Progenitor cell of endocrine pancreas (in vitro differentiated cells): ENCODE data around the gene CCND1. TPM values are rescaled to one million over a fixed set of nuclear protein-coding genes. Genes with fewer than 3 reads are reported as not detected.

ENCODE experiments used
- DNase-seq: peaks from one replicate; pipeline ENCODE4 v3.0.0; 2021; ENCODE audit warnings: low spot score; ENCODE audit not compliant: unreplicated experiment
- H3K27ac Mint-ChIP-seq: 2 replicates; pipeline ENCODE4 v1.8.0; 2021; ENCODE audit warnings: mild to moderate bottlenecking, moderate library complexity, mixed read lengths
- H3K27me3 Mint-ChIP-seq: 2 replicates; pipeline ENCODE4 v1.8.0; 2021; ENCODE audit warnings: mixed read lengths
- H3K36me3 Mint-ChIP-seq: 2 replicates; pipeline ENCODE4 v1.8.0; 2022; ENCODE audit warnings: mixed read lengths; ENCODE audit not compliant: insufficient read depth
- H3K4me1 Mint-ChIP-seq: 2 replicates; pipeline ENCODE4 v1.8.0; 2021; ENCODE audit warnings: low read depth, mixed read lengths
- H3K4me3 Mint-ChIP-seq: 2 replicates; pipeline ENCODE4 v1.8.0; 2021; ENCODE audit warnings: low read depth, mild to moderate bottlenecking, moderate library complexity, mixed read lengths
- H3K9me3 Mint-ChIP-seq: 2 replicates; pipeline ENCODE4 v1.8.0; 2021; ENCODE audit warnings: low read depth, mixed read lengths
- total RNA-seq: library from RNA; stranded (reverse); gene quantifications from 2 replicates; pipeline ENCODE4 v1.2.1, GENCODE V29; 2021
- TF ChIP-seq, protein P1 (sequence below): fragments of 200-600 bp; sonication (generic); IDR thresholded peaks from one replicate; pipeline ENCODE4 v1.5.0; 2021; ENCODE audit warnings: antibody characterized with exemption, mild to moderate bottlenecking; ENCODE audit not compliant: unreplicated experiment

The CCND1 gene
- total RNA-seq, 1 donor from 2014 or later = 437 TPM

DNA sequence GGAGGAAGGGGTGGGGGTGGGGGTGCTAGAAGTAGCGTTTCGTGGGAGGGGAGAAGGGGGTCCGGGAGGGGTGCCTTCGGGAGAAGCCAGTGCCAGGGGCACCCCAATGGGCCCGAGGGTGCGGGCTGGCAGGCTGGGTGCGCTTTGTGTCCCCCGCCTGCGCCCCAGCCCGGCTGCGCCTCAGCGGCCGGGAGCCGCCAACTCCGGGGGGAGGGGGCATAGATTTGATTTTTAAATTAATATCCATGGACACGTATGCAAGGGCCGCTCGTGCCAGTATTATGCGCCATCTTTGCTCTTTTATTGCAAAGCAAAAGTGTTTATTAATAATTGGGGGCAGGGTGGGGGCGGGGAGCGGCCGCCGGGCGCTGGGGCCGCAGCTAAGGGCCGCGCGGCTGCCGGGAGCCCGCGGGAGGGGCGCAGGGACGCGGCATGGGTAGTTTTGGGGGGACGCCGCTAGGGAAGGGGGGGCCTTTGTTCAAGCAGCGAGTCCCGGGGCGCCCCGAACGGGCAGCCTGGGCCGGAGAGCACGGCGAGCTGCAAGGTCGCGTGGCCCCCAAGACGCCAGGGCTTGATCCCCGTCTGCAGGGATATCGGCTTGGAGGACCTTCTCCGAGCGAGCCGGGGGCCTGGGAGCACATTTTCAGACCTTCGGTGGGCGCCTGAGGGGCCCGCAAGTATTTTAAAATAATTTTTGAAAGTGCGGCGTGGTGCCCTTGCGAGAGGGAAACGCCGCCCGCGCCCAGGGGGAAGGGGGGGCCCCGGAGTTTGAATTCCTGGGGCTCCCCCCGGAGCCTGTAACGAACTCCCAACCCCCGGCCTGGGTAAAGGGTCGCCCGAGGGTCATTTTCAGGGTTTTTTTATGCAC lies 959 bp downstream of the CCND1 start:
- H3K4me1 Mint-ChIP-seq = peaks cover 25% of the 10 kb centered on the region
- no peak for DNase-seq
- peaks cover 6% of the 10 kb centered on the region for H3K36me3 Mint-ChIP-seq
- H3K9me3 Mint-ChIP-seq = no peaks in the 10 kb centered on the region
- no peaks in the 10 kb centered on the region for H3K27me3 Mint-ChIP-seq
- H3K27ac Mint-ChIP-seq = peak overlapping the region; percentile 98
- peak overlapping the region; percentile 96 for H3K4me3 Mint-ChIP-seq
- TF ChIP-seq, protein P1, sequence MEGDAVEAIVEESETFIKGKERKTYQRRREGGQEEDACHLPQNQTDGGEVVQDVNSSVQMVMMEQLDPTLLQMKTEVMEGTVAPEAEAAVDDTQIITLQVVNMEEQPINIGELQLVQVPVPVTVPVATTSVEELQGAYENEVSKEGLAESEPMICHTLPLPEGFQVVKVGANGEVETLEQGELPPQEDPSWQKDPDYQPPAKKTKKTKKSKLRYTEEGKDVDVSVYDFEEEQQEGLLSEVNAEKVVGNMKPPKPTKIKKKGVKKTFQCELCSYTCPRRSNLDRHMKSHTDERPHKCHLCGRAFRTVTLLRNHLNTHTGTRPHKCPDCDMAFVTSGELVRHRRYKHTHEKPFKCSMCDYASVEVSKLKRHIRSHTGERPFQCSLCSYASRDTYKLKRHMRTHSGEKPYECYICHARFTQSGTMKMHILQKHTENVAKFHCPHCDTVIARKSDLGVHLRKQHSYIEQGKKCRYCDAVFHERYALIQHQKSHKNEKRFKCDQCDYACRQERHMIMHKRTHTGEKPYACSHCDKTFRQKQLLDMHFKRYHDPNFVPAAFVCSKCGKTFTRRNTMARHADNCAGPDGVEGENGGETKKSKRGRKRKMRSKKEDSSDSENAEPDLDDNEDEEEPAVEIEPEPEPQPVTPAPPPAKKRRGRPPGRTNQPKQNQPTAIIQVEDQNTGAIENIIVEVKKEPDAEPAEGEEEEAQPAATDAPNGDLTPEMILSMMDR = no peak

GRCh38 chr11:69642549-69642912 lies 1.6 kb downstream of the CCND1 start:
- H3K9me3 Mint-ChIP-seq = no peaks in the 10 kb centered on the region

DNA sequence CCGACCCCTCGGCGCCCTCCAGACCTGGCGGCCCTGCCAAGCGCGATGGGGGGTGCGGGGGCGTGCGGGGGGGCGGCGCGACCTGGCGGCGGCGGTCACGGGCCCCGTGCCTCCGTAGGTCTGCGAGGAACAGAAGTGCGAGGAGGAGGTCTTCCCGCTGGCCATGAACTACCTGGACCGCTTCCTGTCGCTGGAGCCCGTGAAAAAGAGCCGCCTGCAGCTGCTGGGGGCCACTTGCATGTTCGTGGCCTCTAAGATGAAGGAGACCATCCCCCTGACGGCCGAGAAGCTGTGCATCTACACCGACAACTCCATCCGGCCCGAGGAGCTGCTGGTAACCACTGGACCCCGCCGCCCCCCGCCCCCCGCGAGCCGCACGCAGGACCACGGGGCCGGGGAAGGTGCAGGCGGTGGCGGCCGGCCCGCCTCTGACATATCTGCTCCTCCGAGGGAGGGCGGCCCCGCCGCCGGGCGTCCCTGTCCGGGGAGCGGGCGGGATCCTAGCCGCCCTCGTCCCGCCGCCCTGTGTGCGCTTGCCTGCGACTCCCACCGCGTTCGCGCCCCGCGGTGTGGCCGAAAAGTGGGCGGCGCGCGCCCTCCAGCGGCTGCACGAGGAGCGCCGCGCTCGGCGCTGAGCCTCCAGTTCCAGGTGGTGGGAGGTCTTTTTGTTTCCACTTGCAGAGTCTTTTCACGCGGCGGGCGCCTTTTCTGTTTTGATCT lies 2.1 kb downstream of the CCND1 start:
- Mint-ChIP-seq H3K4me1 (peaks cover 20% of the 10 kb centered on the region), H3K27ac (no peak overlapping the region), H3K9me3 (no peaks in the 10 kb centered on the region), H3K4me3 (peak overlapping the region; percentile 78), H3K27me3 (no peaks in the 10 kb centered on the region), H3K36me3 (peaks cover 6% of the 10 kb centered on the region)
- TF ChIP-seq, protein P1 = peak; percentile 98
- peak; percentile 74 for DNase-seq

More at GRCh38 chr11:69642549-69642912, 1.6 kb downstream of the CCND1 start:
- Mint-ChIP-seq H3K36me3 (peaks cover 6% of the 10 kb centered on the region), H3K27ac (no peak overlapping the region), H3K4me1 (peaks cover 23% of the 10 kb centered on the region), H3K27me3 (no peaks in the 10 kb centered on the region), H3K4me3 (no peak overlapping the region)
- no peak for DNase-seq
- TF ChIP-seq, protein P1 = no peak

DNA sequence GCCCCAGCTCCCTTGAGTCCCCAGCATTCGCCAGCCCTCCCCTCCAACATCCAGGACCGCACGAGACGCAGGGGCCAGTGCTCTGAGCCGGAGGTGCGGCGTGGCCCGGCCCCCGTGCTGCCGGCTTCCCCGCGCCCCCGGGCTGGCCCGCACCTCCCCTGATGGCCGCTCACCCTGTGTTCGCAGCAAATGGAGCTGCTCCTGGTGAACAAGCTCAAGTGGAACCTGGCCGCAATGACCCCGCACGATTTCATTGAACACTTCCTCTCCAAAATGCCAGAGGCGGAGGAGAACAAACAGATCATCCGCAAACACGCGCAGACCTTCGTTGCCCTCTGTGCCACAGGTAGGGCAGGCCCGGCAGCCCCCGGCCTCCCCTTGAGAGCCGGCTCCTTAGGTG lies 2.7 kb downstream of the CCND1 start:
- Mint-ChIP-seq H3K4me1 (peaks cover 18% of the 10 kb centered on the region), H3K9me3 (no peaks in the 10 kb centered on the region), H3K36me3 (peaks cover 6% of the 10 kb centered on the region), H3K27me3 (no peaks in the 10 kb centered on the region), H3K27ac (peak overlapping the region; percentile 94), H3K4me3 (peak overlapping the region; percentile 74)
- no peak for DNase-seq
- TF ChIP-seq, protein P1 = no peak
